GM19324 (cell line): ENCODE measurements around the gene NELL1.
"Not testable (repeated sequence)": the region's sequence is repeated elsewhere in the genome, so short reads cannot be mapped to it uniquely, and the experiment has no call there.

Experiments used
- ATAC-seq: cut with Tn5 transposase; IDR thresholded peaks from one replicate; pipeline ENCODE4 v1.9.1; 2021; ENCODE audit warnings: mild to moderate bottlenecking, moderate library complexity; ENCODE audit not compliant: unreplicated experiment, low FRiP score

The NELL1 gene

GRCh38 chr11:20762116-20762844 is 92.9 kb downstream of the NELL1 start:
- ATAC-seq: no peak

GRCh38 chr11:20762980-20763379 is 93.6 kb downstream of the NELL1 start:
- ATAC-seq: no peak

GRCh38 chr11:20770414-20770946 is 101.1 kb downstream of the NELL1 start:
- no peak for ATAC-seq

GRCh38 chr11:20771026-20771425 is 101.6 kb downstream of the NELL1 start:
- no peak for ATAC-seq

GRCh38 chr11:20771681-20772080 is 102.3 kb downstream of the NELL1 start:
- ATAC-seq: no peak

- no peak for ATAC-seq
Measured at GRCh38 chr11:20775331-20775730, 105.9 kb downstream of the NELL1 start.

- ATAC-seq: no peak
Measured at GRCh38 chr11:20782775-20783174, 113.4 kb downstream of the NELL1 start.

- ATAC-seq: no peak
Measured at GRCh38 chr11:20783220-20783619, 113.8 kb downstream of the NELL1 start.

GRCh38 chr11:20790622-20791021 is 121.2 kb downstream of the NELL1 start:
- no peak for ATAC-seq

- ATAC-seq: no peak
Measured at GRCh38 chr11:20795005-20795404, 125.6 kb downstream of the NELL1 start.

GRCh38 chr11:20808328-20808727 is 138.9 kb downstream of the NELL1 start:
- no peak for ATAC-seq

GRCh38 chr11:20821046-20821445 is 151.7 kb downstream of the NELL1 start:
- no peak for ATAC-seq

- no peak for ATAC-seq
Measured at GRCh38 chr11:20821470-20821869, 152.1 kb downstream of the NELL1 start.

GRCh38 chr11:20824773-20825172 is 155.4 kb downstream of the NELL1 start:
- ATAC-seq: no peak

- no peak for ATAC-seq
Measured at GRCh38 chr11:20835561-20835960, 166.2 kb downstream of the NELL1 start.

GRCh38 chr11:20839231-20839630 is 169.8 kb downstream of the NELL1 start:
- no peak for ATAC-seq

- ATAC-seq: no peak
Measured at GRCh38 chr11:20840341-20840740, 171.0 kb downstream of the NELL1 start.

- ATAC-seq: no peak
Measured at GRCh38 chr11:20844216-20844615, 174.8 kb downstream of the NELL1 start.

GRCh38 chr11:20844630-20845029 is 175.2 kb downstream of the NELL1 start:
- ATAC-seq: no peak

GRCh38 chr11:20854215-20854955 is 185.0 kb downstream of the NELL1 start:
- ATAC-seq: no peak

- no peak for ATAC-seq
Measured at GRCh38 chr11:20861322-20861721, 191.9 kb downstream of the NELL1 start.

GRCh38 chr11:20862263-20862662 is 192.9 kb downstream of the NELL1 start:
- not testable (repeated sequence) for ATAC-seq
